WERI-Rb-1 (cell line): ENCODE results near the gene SLC4A5.
"Not testable (repeated sequence)": the region's sequence is repeated elsewhere in the genome, so short reads cannot be mapped to it uniquely, and the experiment has no call there.

ENCODE experiments used
- DNase-seq: peaks from one replicate; pipeline ENCODE4 v3.0.0-alpha.2; 2020
- H3K27ac ChIP-seq: fragments of 250-450 bp; sonication (Bioruptor Pico); 2 replicates; pipeline ENCODE4 v1.5.1; 2020; ENCODE audit warnings: mild to moderate bottlenecking, moderate library complexity
- H3K27me3 ChIP-seq: fragments of 250-450 bp; sonication (Bioruptor Pico); 2 replicates; pipeline ENCODE4 v1.5.1; 2021; ENCODE audit warnings: mild to moderate bottlenecking, low read depth, moderate library complexity; ENCODE audit not compliant: insufficient read depth, severe bottlenecking
- H3K36me3 ChIP-seq: fragments of 250-450 bp; sonication (Bioruptor Pico); 2 replicates; pipeline ENCODE4 v1.5.1; 2020; ENCODE audit warnings: mild to moderate bottlenecking, moderate library complexity
- H3K4me3 ChIP-seq: 2 replicates; pipeline ENCODE4 v1.5.1; 2011; ENCODE audit warnings: low read depth, mild to moderate bottlenecking, control low read depth, low read length
- H3K9me3 ChIP-seq: fragments of 250-450 bp; sonication (Bioruptor Pico); 2 replicates; pipeline ENCODE4 v1.5.1; 2021; ENCODE audit warnings: mild to moderate bottlenecking, moderate library complexity; ENCODE audit not compliant: severe bottlenecking
- CTCF ChIP-seq: IDR thresholded peaks from 2 replicates; pipeline ENCODE4 v1.5.1; 2011; ENCODE audit warnings: low read depth, mild to moderate bottlenecking, control low read depth, inconsistent platforms, low read length

SLC4A5 gene

DNA sequence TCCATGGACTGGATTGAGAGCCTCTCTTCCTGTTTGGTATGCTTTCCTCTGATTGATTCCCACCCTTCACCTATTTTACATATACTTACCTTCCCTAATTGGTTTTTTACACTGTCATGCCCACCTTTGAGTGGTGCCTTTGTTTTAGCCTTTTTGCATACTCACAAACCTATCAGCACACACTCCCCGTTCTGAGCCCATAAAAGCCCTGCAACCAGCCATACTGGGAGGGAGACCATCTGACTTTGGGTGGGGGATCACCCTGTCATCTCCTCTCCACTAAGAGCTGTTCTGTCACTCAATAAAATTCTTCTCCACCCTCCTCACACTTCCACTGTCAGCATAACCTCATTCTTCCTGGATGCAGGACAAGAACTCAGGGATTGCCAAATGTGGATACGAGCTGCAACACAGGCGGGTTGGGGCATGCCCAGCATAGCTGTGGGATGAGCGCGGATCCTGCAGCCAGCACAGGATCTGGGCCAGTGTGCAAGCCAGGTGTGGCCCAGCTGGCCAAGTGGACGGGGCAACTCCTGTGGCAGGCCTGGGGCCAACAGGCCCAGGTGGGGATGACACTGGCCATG is 155.1 kb downstream of the SLC4A5 start:
- H3K4me3 ChIP-seq, result no peak overlapping the region
- H3K9me3 ChIP-seq, result no peaks in the 10 kb centered on the region
- H3K27ac ChIP-seq, result peak overlapping the region; percentile 13
- H3K27me3 ChIP-seq, result no peaks in the 10 kb centered on the region
- peak; percentile 59 for DNase-seq
- H3K36me3 ChIP-seq, result no peaks in the 10 kb centered on the region
- TF ChIP-seq CTCF, result no peak

- not testable (repeated sequence) for H3K9me3 ChIP-seq, DNase-seq, H3K27ac ChIP-seq, H3K27me3 ChIP-seq, H3K4me3 ChIP-seq, H3K36me3 ChIP-seq
These were observed 156.5 kb downstream of the SLC4A5 start for GRCh38 chr2:74186706-74187105.

GRCh38 chr2:74186038-74186437 is 157.2 kb downstream of the SLC4A5 start:
- H3K36me3 ChIP-seq, result no peaks in the 10 kb centered on the region
- no peaks in the 10 kb centered on the region for H3K9me3 ChIP-seq
- no peak for TF ChIP-seq CTCF
- no peak overlapping the region for H3K4me3 ChIP-seq
- H3K27me3 ChIP-seq, result no peaks in the 10 kb centered on the region
- no peak for DNase-seq
- H3K27ac ChIP-seq, result no peak overlapping the region

DNA sequence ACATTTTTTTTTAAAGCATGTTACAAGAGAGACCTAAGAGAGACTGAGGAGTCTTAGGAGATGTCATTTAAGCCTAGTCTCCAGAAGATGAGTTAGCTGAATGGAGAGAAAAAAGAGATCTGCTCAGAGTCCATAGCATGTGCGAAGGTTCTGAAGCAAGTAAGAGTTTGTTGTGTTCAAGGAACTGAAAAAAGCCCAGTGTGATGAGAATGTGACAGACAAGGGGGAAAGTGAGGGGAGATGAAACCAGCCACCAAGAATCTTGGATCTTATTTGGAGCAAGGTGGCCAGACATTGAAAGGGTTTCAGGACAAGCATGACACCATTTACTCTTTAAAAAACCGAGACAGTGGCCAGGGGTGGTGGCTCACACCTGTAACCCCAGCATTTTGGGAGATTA is 159.3 kb downstream of the SLC4A5 start:
- no peak for TF ChIP-seq CTCF
- Histone ChIP-seq H3K4me3 (no peak overlapping the region), H3K27ac (no peak overlapping the region)

DNA sequence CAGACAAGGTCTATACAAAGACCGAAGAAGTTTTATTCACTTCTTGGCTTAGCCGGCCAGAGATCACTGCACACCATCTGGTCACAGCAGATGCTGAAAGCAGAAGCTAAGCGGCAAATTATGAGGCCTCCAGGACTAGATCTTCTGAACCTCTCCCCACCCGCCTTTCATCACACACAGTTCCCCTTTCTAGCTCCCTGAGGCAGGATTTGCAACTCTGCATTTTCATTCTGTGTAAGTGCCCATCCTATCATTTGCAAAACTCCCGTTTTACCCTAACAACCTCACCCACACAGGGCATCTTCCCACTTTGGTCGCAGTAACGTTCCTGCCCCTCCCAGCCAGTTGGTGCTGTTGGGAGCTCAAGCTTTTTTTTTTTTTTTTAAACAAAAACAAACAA is 161.5 kb downstream of the SLC4A5 start:
- H3K27ac ChIP-seq, result peak overlapping the region; percentile 94
- H3K36me3 ChIP-seq, result peaks cover 11% of the 10 kb centered on the region
- TF ChIP-seq CTCF, result no peak
- no peaks in the 10 kb centered on the region for H3K27me3 ChIP-seq
- peak overlapping the region; percentile 26 for H3K4me3 ChIP-seq
- H3K9me3 ChIP-seq, result no peaks in the 10 kb centered on the region
- peak; percentile 96 for DNase-seq

More for the DNA sequence above, 159.3 kb downstream of the SLC4A5 start:
- Histone ChIP-seq H3K27me3 (no peaks in the 10 kb centered on the region), H3K9me3 (no peaks in the 10 kb centered on the region), H3K36me3 (no peaks in the 10 kb centered on the region)
- DNase-seq, result no peak

DNA sequence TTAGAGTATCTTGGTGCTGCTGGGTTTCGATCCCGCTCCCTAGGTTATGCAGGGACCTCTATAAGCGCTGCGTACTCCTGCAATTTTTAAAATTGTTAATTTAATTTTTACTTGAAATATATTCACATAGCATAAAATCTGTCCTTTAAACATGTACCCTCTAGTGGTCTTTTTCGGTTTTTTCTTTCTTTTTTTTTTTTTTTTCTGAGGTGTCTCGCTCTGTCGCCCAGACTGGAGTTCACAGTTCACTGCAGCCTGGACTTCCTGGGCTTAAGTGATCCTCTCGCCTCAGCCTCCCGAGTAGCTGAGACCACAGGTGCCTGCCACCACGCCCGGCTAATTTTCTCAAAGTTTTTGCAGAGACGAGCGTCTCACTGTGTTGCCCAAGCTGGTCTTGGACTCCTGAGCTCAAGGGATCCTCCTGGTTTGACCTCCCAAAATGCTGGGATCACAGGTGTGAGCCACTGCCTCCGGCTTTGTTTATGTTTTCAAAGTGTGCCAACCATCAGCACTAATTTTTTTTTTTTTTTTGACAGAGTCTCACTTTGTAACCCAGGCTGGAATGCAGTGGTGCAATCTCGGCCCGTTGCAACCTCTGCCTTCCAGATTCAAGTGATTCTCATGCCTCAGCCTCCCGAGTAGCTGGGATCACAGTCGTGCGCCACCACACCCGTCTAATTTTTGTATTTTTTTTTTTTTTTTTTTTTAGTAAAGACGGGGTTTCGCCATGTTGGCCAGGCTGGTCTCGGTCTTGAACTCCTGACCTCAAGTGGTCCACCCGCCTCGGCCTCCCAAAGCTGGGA is 164.0 kb downstream of the SLC4A5 start:
- Histone ChIP-seq H3K27me3 (no peaks in the 10 kb centered on the region), H3K27ac (peak overlapping the region; percentile 99), H3K9me3 (peaks cover 4% of the 10 kb centered on the region), H3K36me3 (peaks cover 27% of the 10 kb centered on the region), H3K4me3 (peak overlapping the region; percentile 97)
- no peak for DNase-seq
- no peak for TF ChIP-seq CTCF
